Tibial nerve (tissue), 4 donors: ENCODE results near the gene SLC39A9.

ENCODE experiments used
- EP300 ChIP-seq, 2 donors: sonication (generic); formaldehyde crosslinking; IDR thresholded peaks; one replicate each; pipeline ENCODE4 v1.6.1; 2017; ENCODE audit warnings: antibody characterized with exemption in 2 of 2, mild to moderate bottlenecking in 1 of 2
- TF ChIP-seq, protein P1 (sequence below), 5 experiments: fragments of 200-600 bp in 3 of 5; fragments of 450-650 bp in 2 of 5; sonication (generic) in 3 of 5; IDR thresholded peaks; one replicate each; pipeline ENCODE4 v1.5.1; 2016 to 2019; ENCODE audit warnings: antibody characterized with exemption in 5 of 5, mild to moderate bottlenecking in 3 of 5, moderate library complexity in 2 of 5

DNA sequence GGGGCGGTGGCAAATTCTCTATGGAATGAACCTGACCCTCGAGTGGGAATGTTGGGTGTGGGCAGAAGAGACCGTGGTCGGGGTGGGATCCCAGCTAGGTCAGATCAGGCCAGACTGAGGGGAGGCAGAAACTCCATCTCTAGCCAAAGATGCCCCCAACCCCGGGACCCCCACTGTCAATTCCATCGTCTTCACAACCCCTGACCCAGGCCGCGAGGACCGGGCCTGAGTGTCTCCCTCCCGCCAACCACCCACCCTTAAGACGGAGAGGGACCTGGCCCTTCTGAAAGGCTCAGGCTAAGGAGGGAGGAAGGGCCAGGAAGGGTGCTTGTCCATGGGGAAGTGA, 86.8 kb downstream of the SLC39A9 start:
- TF ChIP-seq, protein P1, sequence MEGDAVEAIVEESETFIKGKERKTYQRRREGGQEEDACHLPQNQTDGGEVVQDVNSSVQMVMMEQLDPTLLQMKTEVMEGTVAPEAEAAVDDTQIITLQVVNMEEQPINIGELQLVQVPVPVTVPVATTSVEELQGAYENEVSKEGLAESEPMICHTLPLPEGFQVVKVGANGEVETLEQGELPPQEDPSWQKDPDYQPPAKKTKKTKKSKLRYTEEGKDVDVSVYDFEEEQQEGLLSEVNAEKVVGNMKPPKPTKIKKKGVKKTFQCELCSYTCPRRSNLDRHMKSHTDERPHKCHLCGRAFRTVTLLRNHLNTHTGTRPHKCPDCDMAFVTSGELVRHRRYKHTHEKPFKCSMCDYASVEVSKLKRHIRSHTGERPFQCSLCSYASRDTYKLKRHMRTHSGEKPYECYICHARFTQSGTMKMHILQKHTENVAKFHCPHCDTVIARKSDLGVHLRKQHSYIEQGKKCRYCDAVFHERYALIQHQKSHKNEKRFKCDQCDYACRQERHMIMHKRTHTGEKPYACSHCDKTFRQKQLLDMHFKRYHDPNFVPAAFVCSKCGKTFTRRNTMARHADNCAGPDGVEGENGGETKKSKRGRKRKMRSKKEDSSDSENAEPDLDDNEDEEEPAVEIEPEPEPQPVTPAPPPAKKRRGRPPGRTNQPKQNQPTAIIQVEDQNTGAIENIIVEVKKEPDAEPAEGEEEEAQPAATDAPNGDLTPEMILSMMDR (IDR thresholded peaks at IDR 0.05), result no peak
- no peak for TF ChIP-seq EP300 (IDR thresholded peaks at IDR 0.05)
